ENCODE data around the gene NRXN3.

GRCh38 chr14:79554816-79555215 is 1384.6 kb downstream of the NRXN3 start:
- TF ChIP-seq CTCF (IDR thresholded peaks at IDR 0.05; ENCODE audit: low read depth, low read length, missing input control) (no peak), YY1 (IDR thresholded peaks at IDR 0.05) (no peak), ATF3 (IDR thresholded peaks at IDR 0.05) (no peak), HNF4A (conservative IDR thresholded peaks at IDR 0.05) (no peak), RAD21 (IDR thresholded peaks at IDR 0.05) (no peak), SP1 (IDR thresholded peaks at IDR 0.05) (no peak), GABPA (IDR thresholded peaks at IDR 0.05 in 1 of 2, conservative IDR thresholded peaks at IDR 0.05 in 1 of 2) (no peak), REST (IDR thresholded peaks at IDR 0.05) (no peak), HNF4G (IDR thresholded peaks at IDR 0.05) (no peak), JUND (IDR thresholded peaks at IDR 0.05) (no peak), EGR1 (IDR thresholded peaks at IDR 0.05; ENCODE audit: low read depth in 2 of 2) (no peak)
- TF ChIP-seq, protein P1, sequence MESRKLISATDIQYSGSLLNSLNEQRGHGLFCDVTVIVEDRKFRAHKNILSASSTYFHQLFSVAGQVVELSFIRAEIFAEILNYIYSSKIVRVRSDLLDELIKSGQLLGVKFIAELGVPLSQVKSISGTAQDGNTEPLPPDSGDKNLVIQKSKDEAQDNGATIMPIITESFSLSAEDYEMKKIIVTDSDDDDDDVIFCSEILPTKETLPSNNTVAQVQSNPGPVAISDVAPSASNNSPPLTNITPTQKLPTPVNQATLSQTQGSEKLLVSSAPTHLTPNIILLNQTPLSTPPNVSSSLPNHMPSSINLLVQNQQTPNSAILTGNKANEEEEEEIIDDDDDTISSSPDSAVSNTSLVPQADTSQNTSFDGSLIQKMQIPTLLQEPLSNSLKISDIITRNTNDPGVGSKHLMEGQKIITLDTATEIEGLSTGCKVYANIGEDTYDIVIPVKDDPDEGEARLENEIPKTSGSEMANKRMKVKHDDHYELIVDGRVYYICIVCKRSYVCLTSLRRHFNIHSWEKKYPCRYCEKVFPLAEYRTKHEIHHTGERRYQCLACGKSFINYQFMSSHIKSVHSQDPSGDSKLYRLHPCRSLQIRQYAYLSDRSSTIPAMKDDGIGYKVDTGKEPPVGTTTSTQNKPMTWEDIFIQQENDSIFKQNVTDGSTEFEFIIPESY (IDR thresholded peaks at IDR 0.05): no peak
